Mammary epithelial cell (primary cell): ENCODE measurements around the gene DLG1.

Experiments
- CTCF ChIP-seq, 2 donors: IDR thresholded peaks in 1 of 2; conservative IDR thresholded peaks in 1 of 2; 2 replicates each; pipeline ENCODE4 v1.5.1; 2011 to 2012; ENCODE audit warnings: inconsistent platforms in 2 of 2, low read length in 2 of 2, mild to moderate bottlenecking in 2 of 2, control low read depth in 1 of 2, low read depth in 1 of 2; ENCODE audit not compliant: insufficient read depth in 1 of 2; ENCODE audit errors: extremely low read depth in 1 of 2
- EZH2 ChIP-seq: IDR thresholded peaks from 2 replicates; pipeline ENCODE4 v1.6.1; 2012; ENCODE audit warnings: low read length, inconsistent platforms, borderline replicate concordance

GRCh38 chr3:197343656-197344408, 45.4 kb upstream of the DLG1 start:
- TF ChIP-seq CTCF (conservative IDR thresholded peaks at IDR 0.05 in 1 of 2, IDR thresholded peaks at IDR 0.05 in 1 of 2; ENCODE audit: extremely low read depth in 1 of 2, insufficient read depth in 1 of 2, low read depth in 1 of 2, low read length in 2 of 2) (no peak), EZH2 (no peak)
